PC-3 (cell line): ENCODE measurements around the gene UMODL1. TPM values are rescaled to one million over a fixed set of nuclear protein-coding genes. Genes with fewer than 3 reads are reported as not detected.

Source experiments
- ATAC-seq: fragments of 200-7000 bp; cut with Tn5 transposase; 2 replicates; pipeline ENCODE4 v1.9.1; 2020; ENCODE audit warnings: mild to moderate bottlenecking, moderate library complexity
- BruUV-seq: library from RNA; stranded (reverse); fragments of 400-500 nt; replicated peaks from 2 replicates; lab custom pipeline; 2021; lab: Mats Ljungman, UMichigan
- CTCF ChIA-PET: fragments of 300-600 bp; sonication (Branson Sonifier 250); formaldehyde crosslinking; loops from one replicate; lab custom pipeline; 2022; ENCODE audit warnings: antibody characterized with exemption; lab: Charles Lee
- POLR2A ChIA-PET: fragments of 300-600 bp; sonication (Branson Sonifier 250); formaldehyde crosslinking; loops from one replicate; lab custom pipeline; 2022; ENCODE audit warnings: antibody characterized with exemption; ENCODE audit not compliant: unreplicated experiment; lab: Charles Lee
- DNase-seq: peaks from one replicate; pipeline ENCODE4 v3.0.0-alpha.2; 2015
- H2AFZ ChIP-seq: fragments of 300-600 bp; sonication (generic); 2 replicates; pipeline ENCODE4 v1.6.0; 2016; ENCODE audit warnings: antibody characterized with exemption, low read length
- H3F3A ChIP-seq: fragments of 300-600 bp; sonication (generic); one replicate; pipeline ENCODE4 v1.6.0; 2017; ENCODE audit warnings: antibody characterized with exemption, low read length, control low read depth, mild to moderate bottlenecking; ENCODE audit not compliant: unreplicated experiment
- H3K27ac ChIP-seq: fragments of 300-600 bp; sonication (generic); 2 replicates; pipeline ENCODE4 v1.5.1; 2016; ENCODE audit warnings: mild to moderate bottlenecking, low read length
- H3K27me3 ChIP-seq: fragments of 300-600 bp; sonication (generic); 2 replicates; pipeline ENCODE4 v1.6.1; 2016; ENCODE audit warnings: low read length, mixed read lengths
- H3K36me3 ChIP-seq: fragments of 300-600 bp; sonication (generic); 2 replicates; pipeline ENCODE4 v1.6.1; 2016; ENCODE audit warnings: low read depth, mixed run types, low read length, mixed read lengths
- H3K4me1 ChIP-seq: fragments of 300-600 bp; sonication (generic); 2 replicates; pipeline ENCODE4 v1.5.1; 2016; ENCODE audit warnings: low read length; ENCODE audit not compliant: insufficient read depth
- H3K4me2 ChIP-seq: fragments of 300-600 bp; sonication (generic); 2 replicates; pipeline ENCODE4 v1.6.0; 2016; ENCODE audit warnings: low read length
- H3K4me3 ChIP-seq: fragments of 300-600 bp; sonication (generic); 2 replicates; pipeline ENCODE4 v1.5.1; 2016; ENCODE audit warnings: mild to moderate bottlenecking, low read length, mixed read lengths
- H3K79me2 ChIP-seq: fragments of 300-600 bp; sonication (generic); 2 replicates; pipeline ENCODE4 v1.6.1; 2017; ENCODE audit warnings: low read length, mixed read lengths
- H3K9ac ChIP-seq: fragments of 300-600 bp; sonication (generic); 2 replicates; pipeline ENCODE4 v1.6.0; 2016; ENCODE audit warnings: mild to moderate bottlenecking, low read length
- H3K9me2 ChIP-seq: fragments of 300-600 bp; sonication (generic); replicated peaks from 2 replicates; pipeline ENCODE4 v1.6.1; 2016; ENCODE audit warnings: mixed run types, low read length, mixed read lengths
- H3K9me3 ChIP-seq: fragments of 300-600 bp; sonication (generic); 2 replicates; pipeline ENCODE4 v1.6.1; 2016; ENCODE audit warnings: low read length, mixed read lengths
- H4K20me1 ChIP-seq: fragments of 300-600 bp; sonication (generic); 2 replicates; pipeline ENCODE4 v1.6.1; 2016; ENCODE audit warnings: low read length, mixed read lengths
- CTCF ChIP-seq: fragments of 300-600 bp; sonication (generic); conservative IDR thresholded peaks from 2 replicates; pipeline ENCODE4 v1.5.1; 2017; ENCODE audit warnings: antibody characterized with exemption, low read depth, mild to moderate bottlenecking, low read length
- EZH2 ChIP-seq: fragments of 300-600 bp; sonication (generic); IDR thresholded peaks from one replicate; pipeline ENCODE4 v1.6.1; 2017; ENCODE audit warnings: antibody characterized with exemption, mild to moderate bottlenecking, low read length; ENCODE audit not compliant: unreplicated experiment
- EZH2phosphoT487 ChIP-seq: fragments of 300-600 bp; sonication (generic); IDR thresholded peaks from 2 replicates; pipeline ENCODE4 v1.6.1; 2018; ENCODE audit warnings: mild to moderate bottlenecking, antibody characterized with exemption, low read length, borderline replicate concordance
- intact Hi-C: fragments of 100-400 bp; cut with micrococcal nuclease; formaldehyde crosslinking; loops from 2 replicates; pipeline ENCODE4 v1.9.0; 2023
- total RNA-seq: library from RNA; depleted of rRNA; stranded (reverse); fragments of >200 nt; gene quantifications from 2 replicates; pipeline ENCODE4 v1.2.3, GENCODE V29; 2014

The UMODL1 gene
- total RNA-seq, 1 experiment from 2014 or later, result not detected

DNA sequence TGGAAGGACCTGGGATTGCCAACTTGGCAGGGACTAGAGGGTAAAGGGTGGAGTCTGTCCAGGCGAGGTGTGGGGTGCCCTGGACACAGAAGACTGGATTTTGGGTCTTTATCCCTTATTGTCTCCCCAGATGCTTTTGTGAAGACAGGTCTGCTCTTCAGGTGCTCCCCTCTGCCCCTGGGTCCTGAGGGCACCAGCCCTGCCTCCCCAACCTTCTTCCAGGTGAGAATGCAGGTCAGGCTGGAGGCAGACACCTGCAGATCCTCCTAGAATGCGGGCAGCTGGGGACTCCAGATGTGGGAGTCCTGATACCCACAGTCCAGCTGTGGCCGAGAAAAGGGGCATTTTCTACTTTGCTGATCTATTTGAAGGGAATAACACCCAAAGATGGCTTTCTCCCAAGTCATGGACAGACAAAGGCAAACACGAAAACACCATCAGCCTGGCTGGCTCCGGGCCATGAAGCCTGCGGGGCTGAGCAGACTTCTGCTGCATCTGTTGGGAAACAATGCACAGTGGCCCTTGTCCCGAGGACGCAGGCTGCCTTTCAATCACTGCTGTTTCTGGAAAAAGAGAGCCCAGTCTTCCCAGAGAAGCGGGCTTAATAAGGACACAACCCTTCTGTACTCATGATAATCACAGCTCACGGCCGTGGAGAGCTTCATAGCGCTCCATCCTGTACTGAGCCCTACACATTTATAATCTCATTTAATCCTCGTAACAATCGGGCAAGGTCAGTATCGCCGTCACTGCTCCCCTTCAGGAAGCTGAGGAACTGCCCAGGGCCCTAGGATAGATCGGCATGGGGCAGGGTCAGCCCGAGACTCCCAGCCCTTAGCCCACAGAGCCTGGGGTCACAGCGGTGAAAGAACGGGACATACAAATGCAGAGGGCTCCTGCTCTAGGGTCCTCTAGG lies 85.8 kb downstream of the UMODL1 start:
- CTCF ChIA-PET, result interaction anchor here (0.5 kb wide), 1 partner anchor 322 kb away, joined by 3 read pairs; no protein-coding TSS in a partner anchor
- no peaks in the 10 kb centered on the region for H4K20me1 ChIP-seq
- H3K36me3 ChIP-seq, result no peaks in the 10 kb centered on the region
- ATAC-seq, result no peak
- POLR2A ChIA-PET, result no interaction called here
- no peak for TF ChIP-seq EZH2
- TF ChIP-seq EZH2phosphoT487, result no peak
- TF ChIP-seq CTCF, result no peak
- H3K79me2 ChIP-seq, result no peaks in the 10 kb centered on the region
- no peaks in the 10 kb centered on the region for H3K9me3 ChIP-seq
- BruUV-seq, result no TSS peak
- no peaks in the 10 kb centered on the region for H3K4me1 ChIP-seq
- no peaks in the 10 kb centered on the region for H3F3A ChIP-seq
- intact Hi-C loops, result no loop called here
- H2AFZ ChIP-seq, result no peak overlapping the region
- no peak for DNase-seq
- H3K27me3 ChIP-seq, result no peaks in the 10 kb centered on the region
- no peak overlapping the region for H3K4me2 ChIP-seq
- no peaks in the 10 kb centered on the region for H3K9me2 ChIP-seq
- H3K9ac ChIP-seq, result no peak overlapping the region
- H3K4me3 ChIP-seq, result no peak overlapping the region
- no peak overlapping the region for H3K27ac ChIP-seq

- Histone ChIP-seq H4K20me1 (no peaks in the 10 kb centered on the region), H2AFZ (no peak overlapping the region), H3K9me3 (no peaks in the 10 kb centered on the region), H3F3A (no peaks in the 10 kb centered on the region), H3K36me3 (no peaks in the 10 kb centered on the region), H3K4me1 (no peaks in the 10 kb centered on the region), H3K9ac (no peak overlapping the region), H3K27ac (no peak overlapping the region), H3K4me3 (no peak overlapping the region), H3K4me2 (no peak overlapping the region), H3K79me2 (no peaks in the 10 kb centered on the region), H3K9me2 (no peaks in the 10 kb centered on the region), H3K27me3 (no peaks in the 10 kb centered on the region)
- TF ChIP-seq EZH2 (no peak), CTCF (no peak), EZH2phosphoT487 (no peak)
- POLR2A ChIA-PET, result no interaction called here
- CTCF ChIA-PET, result interaction anchor here (0.6 kb wide), 1 partner anchor 13 kb away, joined by 4 read pairs; no protein-coding TSS in a partner anchor
- DNase-seq (no peak), ATAC-seq (no peak)
- intact Hi-C loops, result no loop called here
- BruUV-seq, result no TSS peak
These were observed 86.6 kb downstream of the UMODL1 start for GRCh38 chr21:42157606-42158310.

DNA sequence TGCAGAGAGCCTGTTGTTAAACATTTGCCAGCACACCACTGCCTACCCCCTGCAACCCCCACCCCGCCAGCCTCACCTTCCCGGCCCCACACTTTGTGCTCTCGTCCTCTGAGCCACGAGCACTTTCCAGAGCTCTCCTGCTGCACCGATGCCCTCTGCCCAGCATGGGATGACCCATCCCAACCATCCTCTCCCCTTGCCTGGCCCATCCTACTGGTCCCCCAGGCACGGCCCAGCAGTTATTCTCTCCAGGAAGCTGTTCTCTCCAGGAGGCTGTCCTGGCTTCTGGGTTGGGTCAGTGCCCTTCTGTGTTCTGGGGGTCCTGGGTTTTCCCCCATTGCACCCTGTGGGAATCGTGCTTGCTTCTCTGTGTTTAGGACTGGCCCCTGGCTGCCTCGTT lies 87.7 kb downstream of the UMODL1 start:
- no peaks in the 10 kb centered on the region for H3K36me3 ChIP-seq
- ChIA-PET POLR2A (no interaction called here), CTCF (no interaction called here)
- no peak for TF ChIP-seq EZH2
- no peak for TF ChIP-seq EZH2phosphoT487
- TF ChIP-seq CTCF, result no peak
- H2AFZ ChIP-seq, result no peak overlapping the region
- no peaks in the 10 kb centered on the region for H3K9me3 ChIP-seq
- ATAC-seq (no peak), DNase-seq (no peak)
- no TSS peak for BruUV-seq
- no peak overlapping the region for H3K4me2 ChIP-seq
- H3K9me2 ChIP-seq, result no peaks in the 10 kb centered on the region
- no peaks in the 10 kb centered on the region for H4K20me1 ChIP-seq
- H3K27ac ChIP-seq, result no peak overlapping the region
- intact Hi-C loops, result no loop called here
- no peaks in the 10 kb centered on the region for H3K4me1 ChIP-seq
- no peak overlapping the region for H3K9ac ChIP-seq
- no peaks in the 10 kb centered on the region for H3K27me3 ChIP-seq
- no peaks in the 10 kb centered on the region for H3K79me2 ChIP-seq
- H3K4me3 ChIP-seq, result no peak overlapping the region
- no peaks in the 10 kb centered on the region for H3F3A ChIP-seq
